SU-DHL-6 (cell line): ENCODE data around the gene SLC25A42.

ENCODE experiments used
- H2AFZ ChIP-seq: fragments of 200-600 bp; sonication (generic); 2 replicates; pipeline ENCODE4 v1.6.1; 2014; ENCODE audit warnings: low read depth, mild to moderate bottlenecking, moderate library complexity, mixed read lengths, antibody characterized with exemption, low read length; ENCODE audit not compliant: severe bottlenecking
- H3F3A ChIP-seq: fragments of 200-600 bp; shearing (Covaris generic); 2 replicates; pipeline ENCODE4 v1.6.0; 2016; ENCODE audit warnings: antibody characterized with exemption, mild to moderate bottlenecking; ENCODE audit not compliant: insufficient read depth
- H3K27ac ChIP-seq: fragments of 200-600 bp; sonication (generic); 2 replicates; pipeline ENCODE4 v1.5.1; 2016; ENCODE audit warnings: low read depth, mild to moderate bottlenecking, low read length, moderate library complexity, mixed read lengths
- H3K27me3 ChIP-seq: fragments of 200-600 bp; sonication (generic), shearing (Covaris generic); 2 replicates; pipeline ENCODE4 v1.6.0; 2014; ENCODE audit warnings: mild to moderate bottlenecking, low read length
- H3K36me3 ChIP-seq: fragments of 200-600 bp; sonication (generic); 2 replicates; pipeline ENCODE4 v1.6.1; 2014; ENCODE audit warnings: mild to moderate bottlenecking, low read length, mixed read lengths
- H3K4me2 ChIP-seq: fragments of 300-600, 200-600 bp; shearing (Covaris generic), sonication (generic); 2 replicates; pipeline ENCODE4 v1.6.0; 2014; ENCODE audit warnings: low read length, low read depth, mild to moderate bottlenecking; ENCODE audit not compliant: poor library complexity, severe bottlenecking
- H3K4me3 ChIP-seq: fragments of 200-600 bp; sonication (generic); 2 replicates; pipeline ENCODE4 v1.5.1; 2014; ENCODE audit warnings: antibody characterized with exemption, low read length, mild to moderate bottlenecking, mixed read lengths; ENCODE audit not compliant: insufficient read depth, poor library complexity, severe bottlenecking
- H3K79me2 ChIP-seq: fragments of 200-600 bp; sonication (generic); 2 replicates; pipeline ENCODE4 v1.6.1; 2014; ENCODE audit warnings: mild to moderate bottlenecking, low read length, moderate library complexity; ENCODE audit not compliant: insufficient read depth
- H3K9ac ChIP-seq: fragments of 200-600 bp; sonication (generic); 2 replicates; pipeline ENCODE4 v1.7.0; 2014; ENCODE audit warnings: mild to moderate bottlenecking, low read length
- H3K9me2 ChIP-seq: fragments of 200-600 bp; sonication (generic); replicated peaks from 2 replicates; pipeline ENCODE4 v1.6.1; 2014; ENCODE audit warnings: low read length; ENCODE audit not compliant: insufficient read depth
- H3K9me3 ChIP-seq: fragments of 200-600 bp; sonication (generic); 2 replicates; pipeline ENCODE4 v1.6.1; 2014; ENCODE audit warnings: low read length, mixed read lengths; ENCODE audit not compliant: insufficient read depth
- H4K20me1 ChIP-seq: fragments of 200-600 bp; sonication (generic); 2 replicates; pipeline ENCODE4 v1.6.1; 2014; ENCODE audit warnings: low read depth, mild to moderate bottlenecking, antibody characterized with exemption, low read length, moderate library complexity, mixed read lengths
- CTCF ChIP-seq: fragments of 200-600 bp; sonication (generic); IDR thresholded peaks from one replicate; pipeline ENCODE4 v1.5.1; 2017; ENCODE audit warnings: antibody characterized with exemption, mild to moderate bottlenecking, low read length, moderate library complexity; ENCODE audit not compliant: insufficient read depth, poor library complexity, severe bottlenecking
- EZH2phosphoT487 ChIP-seq: fragments of 200-600 bp; sonication (generic), shearing (Covaris generic); conservative IDR thresholded peaks from 2 replicates; pipeline ENCODE4 v1.6.1; 2018; ENCODE audit warnings: mild to moderate bottlenecking, antibody characterized with exemption, low read length, moderate library complexity, mixed read lengths

SLC25A42 gene

GRCh38 chr19:19057317-19057716 lies 6.5 kb upstream of the SLC25A42 start:
- Histone ChIP-seq H2AFZ (no peak overlapping the region), H3K4me2 (no peak overlapping the region), H3K9me3 (no peaks in the 10 kb centered on the region), H3K27me3 (no peaks in the 10 kb centered on the region), H3K9me2 (no peaks in the 10 kb centered on the region), H3K4me3 (no peak overlapping the region), H3K27ac (no peak overlapping the region), H3K79me2 (no peaks in the 10 kb centered on the region), H3K36me3 (no peaks in the 10 kb centered on the region), H3K9ac (no peak overlapping the region), H4K20me1 (no peaks in the 10 kb centered on the region), H3F3A (peaks cover 5% of the 10 kb centered on the region; the same call in 1 of the 2 replicates)
- TF ChIP-seq CTCF (no peak), EZH2phosphoT487 (no peak)

- H3K27me3 ChIP-seq: no peaks in the 10 kb centered on the region
- no peak overlapping the region for H2AFZ ChIP-seq
- no peak overlapping the region for H3K9ac ChIP-seq
- no peak overlapping the region for H3K27ac ChIP-seq
- H3F3A ChIP-seq: peaks cover 9% of the 10 kb centered on the region; the same call in 1 of the 2 replicates
- no peaks in the 10 kb centered on the region for H3K79me2 ChIP-seq
- no peaks in the 10 kb centered on the region for H3K9me2 ChIP-seq
- no peak overlapping the region for H3K4me3 ChIP-seq
- no peaks in the 10 kb centered on the region for H3K9me3 ChIP-seq
- H4K20me1 ChIP-seq: no peaks in the 10 kb centered on the region
- no peaks in the 10 kb centered on the region for H3K36me3 ChIP-seq
- no peak overlapping the region for H3K4me2 ChIP-seq
- TF ChIP-seq EZH2phosphoT487: no peak
- TF ChIP-seq CTCF: no peak
Measured at GRCh38 chr19:19057720-19058119, 6.1 kb upstream of the SLC25A42 start.

GRCh38 chr19:19059018-19059836 lies 4.6 kb upstream of the SLC25A42 start:
- Histone ChIP-seq H3K4me3 (no peak overlapping the region), H3F3A (peaks cover 13% of the 10 kb centered on the region; the same call in 1 of the 2 replicates), H3K9me2 (no peaks in the 10 kb centered on the region), H3K36me3 (no peaks in the 10 kb centered on the region), H3K27ac (no peak overlapping the region), H3K27me3 (no peaks in the 10 kb centered on the region), H3K9ac (no peak overlapping the region), H3K4me2 (no peak overlapping the region), H3K9me3 (no peaks in the 10 kb centered on the region), H3K79me2 (no peaks in the 10 kb centered on the region; the same call in 1 of the 2 replicates), H2AFZ (no peak overlapping the region), H4K20me1 (no peaks in the 10 kb centered on the region)
- TF ChIP-seq EZH2phosphoT487 (no peak), CTCF (no peak)
